HepG2 (cell line): ENCODE results near the gene GNMT. TPM values are rescaled to one million over a fixed set of nuclear protein-coding genes. Genes with fewer than 3 reads are reported as not detected.

Experiments used
- AHR ChIP-seq: IDR thresholded peaks from 2 replicates; pipeline ENCODE4 v1.6.1; 2018; ENCODE audit warnings: missing genetic modification reagents, missing compliant biosample characterization
- NAIF1 ChIP-seq: sonication (generic); formaldehyde crosslinking; IDR thresholded peaks from 2 replicates; pipeline ENCODE4 v1.5.0; 2020; ENCODE audit warnings: mild to moderate bottlenecking, missing genetic modification reagents, borderline replicate concordance
- NCOA1 ChIP-seq: sonication (generic); formaldehyde crosslinking; IDR thresholded peaks from 2 replicates; pipeline ENCODE4 v1.9.0; 2021; ENCODE audit warnings: missing genetic modification reagents
- REPIN1 ChIP-seq: sonication (generic); formaldehyde crosslinking; IDR thresholded peaks from 2 replicates; pipeline ENCODE4 v1.8.0; 2022; ENCODE audit warnings: missing genetic modification reagents, low read depth, mild to moderate bottlenecking, borderline replicate concordance
- SRSF9 ChIP-seq: fragments of 200-400 bp; formaldehyde crosslinking; IDR thresholded peaks from 2 replicates; pipeline ENCODE4 v1.6.1; 2018; ENCODE audit warnings: borderline replicate concordance, mild to moderate bottlenecking, low read depth, low read length; ENCODE audit not compliant: insufficient read depth, poor library complexity, severe bottlenecking
- ZBTB7A ChIP-seq: sonication (generic); formaldehyde crosslinking; IDR thresholded peaks from 2 replicates; pipeline ENCODE4 v1.8.0; 2022; ENCODE audit warnings: mild to moderate bottlenecking, missing genetic modification reagents
- ZFP36L2 ChIP-seq: sonication (generic); formaldehyde crosslinking; IDR thresholded peaks from 2 replicates; pipeline ENCODE4 v1.4.0; 2020; ENCODE audit warnings: missing genetic modification reagents
- ZMYM2 ChIP-seq: sonication (generic); formaldehyde crosslinking; IDR thresholded peaks from 2 replicates; pipeline ENCODE4 v1.8.0; 2022; ENCODE audit warnings: mild to moderate bottlenecking, missing genetic modification reagents
- ZNF160 ChIP-seq: sonication (generic); formaldehyde crosslinking; IDR thresholded peaks from 2 replicates; pipeline ENCODE4 v1.8.0; 2022; ENCODE audit warnings: mild to moderate bottlenecking, inconsistent platforms, missing genetic modification reagents
- ZNF343 ChIP-seq: sonication (generic); formaldehyde crosslinking; IDR thresholded peaks from 2 replicates; pipeline ENCODE4 v1.4.0; 2020; ENCODE audit warnings: mild to moderate bottlenecking, missing genetic modification reagents
- ZNF550 ChIP-seq: sonication (generic); formaldehyde crosslinking; IDR thresholded peaks from 2 replicates; pipeline ENCODE4 v1.4.0; 2020; ENCODE audit warnings: mild to moderate bottlenecking, missing genetic modification reagents, borderline replicate concordance
- ZNF558 ChIP-seq: sonication (generic); formaldehyde crosslinking; IDR thresholded peaks from 2 replicates; pipeline ENCODE4 v1.9.0; 2022; ENCODE audit warnings: mild to moderate bottlenecking, missing genetic modification reagents, borderline replicate concordance
- ZNF616 ChIP-seq: sonication (generic); formaldehyde crosslinking; IDR thresholded peaks from 2 replicates; pipeline ENCODE4 v1.5.0; 2020; ENCODE audit warnings: low read depth, mild to moderate bottlenecking, missing genetic modification reagents
- ZNF652 ChIP-seq: IDR thresholded peaks from 2 replicates; pipeline ENCODE4 v1.6.1; 2016; ENCODE audit warnings: low read depth, borderline replicate concordance
- ZNF709 ChIP-seq: sonication (generic); formaldehyde crosslinking; IDR thresholded peaks from 2 replicates; pipeline ENCODE4 v1.5.0; 2020; ENCODE audit warnings: mild to moderate bottlenecking, missing genetic modification reagents
- ZNF737 ChIP-seq: sonication (generic); formaldehyde crosslinking; IDR thresholded peaks from 2 replicates; pipeline ENCODE4 v1.5.0; 2020; ENCODE audit warnings: missing genetic modification reagents, mild to moderate bottlenecking, borderline replicate concordance
- ZNF878 ChIP-seq: sonication (generic); formaldehyde crosslinking; IDR thresholded peaks from 2 replicates; pipeline ENCODE4 v1.8.1; 2023; ENCODE audit warnings: mild to moderate bottlenecking, missing genetic modification reagents, moderate library complexity
- polyA plus RNA-seq, 8 experiments: library from polyadenylated mRNA; depleted of rRNA in 3 of 8; stranded (reverse) in 7 of 8; unstranded in 1 of 8; fragments of >200 nt; fragmentation: Illumina TruSeq in 4 of 8; extraction: Trizol in 4 of 8; gene quantifications; 2 replicates each; pipeline versions ENCODE4 v1.2.1 to v1.2.3, GENCODE V29; 2011 to 2016; ENCODE audit warnings: low read depth in 4 of 8, missing spikeins in 1 of 8, mixed read lengths in 1 of 8; ENCODE audit not compliant: insufficient read depth in 1 of 8
- total RNA-seq, 5 experiments: library from RNA; depleted of rRNA; stranded (reverse); fragments of >200 nt; fragmentation: Illumina TruSeq; extraction: Trizol; gene quantifications; 2 replicates each; pipeline ENCODE4 v1.2.3, GENCODE V29; 2016; ENCODE audit warnings: low read depth in 1 of 5
- TF ChIP-seq, protein P1 (sequence below): sonication (generic); formaldehyde crosslinking; conservative IDR thresholded peaks from 2 replicates; pipeline ENCODE4 v1.4.0; 2020; ENCODE audit warnings: missing genetic modification reagents
- TF ChIP-seq, protein P2 (sequence below): IDR thresholded peaks from 2 replicates; pipeline ENCODE4 v1.6.1; 2012; ENCODE audit warnings: inconsistent platforms
- TF ChIP-seq, protein P3 (sequence below): sonication (generic); formaldehyde crosslinking; IDR thresholded peaks from 2 replicates; pipeline ENCODE4 v1.9.0; 2021; ENCODE audit warnings: mild to moderate bottlenecking, missing genetic modification reagents
- TF ChIP-seq, protein P4 (sequence below): sonication (generic); formaldehyde crosslinking; IDR thresholded peaks from 2 replicates; pipeline ENCODE4 v1.4.0; 2020; ENCODE audit warnings: missing genetic modification reagents

GNMT gene
- total and polyA plus RNA-seq, 2 of the 13 experiments (the other 11 are each of a cell fraction or from before 2014, with no cell fraction given): 2.8 to 7.0 TPM

- TF ChIP-seq, protein P1, sequence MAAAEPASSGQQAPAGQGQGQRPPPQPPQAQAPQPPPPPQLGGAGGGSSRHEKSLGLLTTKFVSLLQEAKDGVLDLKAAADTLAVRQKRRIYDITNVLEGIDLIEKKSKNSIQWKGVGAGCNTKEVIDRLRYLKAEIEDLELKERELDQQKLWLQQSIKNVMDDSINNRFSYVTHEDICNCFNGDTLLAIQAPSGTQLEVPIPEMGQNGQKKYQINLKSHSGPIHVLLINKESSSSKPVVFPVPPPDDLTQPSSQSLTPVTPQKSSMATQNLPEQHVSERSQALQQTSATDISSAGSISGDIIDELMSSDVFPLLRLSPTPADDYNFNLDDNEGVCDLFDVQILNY (CRISPR knock-in tag): 0 out of 2 replicates have a peak, but pooled peaks have one; percentile 13
- TF ChIP-seq ZBTB7A (CRISPR knock-in tag): 0 out of 2 replicates have a peak, but pooled peaks have one; percentile 43
- TF ChIP-seq ZNF709 (CRISPR knock-in tag): peak; percentile 90
- TF ChIP-seq ZNF558 (CRISPR knock-in tag): peak; percentile 78; the same call in 1 of the 2 replicates
- no peak for TF ChIP-seq ZNF616 (CRISPR knock-in tag)
- no peak for TF ChIP-seq SRSF9
- 0 out of 2 replicates have a peak, but pooled peaks have one; percentile 29 for TF ChIP-seq ZNF550 (CRISPR knock-in tag)
- TF ChIP-seq NAIF1 (CRISPR knock-in tag): peak; percentile 90
- TF ChIP-seq ZNF652: no peak
- peak; percentile 90; the same call in 1 of the 2 replicates for TF ChIP-seq AHR (CRISPR knock-in tag)
- TF ChIP-seq, protein P2, sequence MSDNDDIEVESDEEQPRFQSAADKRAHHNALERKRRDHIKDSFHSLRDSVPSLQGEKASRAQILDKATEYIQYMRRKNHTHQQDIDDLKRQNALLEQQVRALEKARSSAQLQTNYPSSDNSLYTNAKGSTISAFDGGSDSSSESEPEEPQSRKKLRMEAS: peak; percentile 89
- TF ChIP-seq REPIN1 (CRISPR knock-in tag): peak; percentile 62; the same call in 1 of the 2 replicates
- TF ChIP-seq, protein P3, sequence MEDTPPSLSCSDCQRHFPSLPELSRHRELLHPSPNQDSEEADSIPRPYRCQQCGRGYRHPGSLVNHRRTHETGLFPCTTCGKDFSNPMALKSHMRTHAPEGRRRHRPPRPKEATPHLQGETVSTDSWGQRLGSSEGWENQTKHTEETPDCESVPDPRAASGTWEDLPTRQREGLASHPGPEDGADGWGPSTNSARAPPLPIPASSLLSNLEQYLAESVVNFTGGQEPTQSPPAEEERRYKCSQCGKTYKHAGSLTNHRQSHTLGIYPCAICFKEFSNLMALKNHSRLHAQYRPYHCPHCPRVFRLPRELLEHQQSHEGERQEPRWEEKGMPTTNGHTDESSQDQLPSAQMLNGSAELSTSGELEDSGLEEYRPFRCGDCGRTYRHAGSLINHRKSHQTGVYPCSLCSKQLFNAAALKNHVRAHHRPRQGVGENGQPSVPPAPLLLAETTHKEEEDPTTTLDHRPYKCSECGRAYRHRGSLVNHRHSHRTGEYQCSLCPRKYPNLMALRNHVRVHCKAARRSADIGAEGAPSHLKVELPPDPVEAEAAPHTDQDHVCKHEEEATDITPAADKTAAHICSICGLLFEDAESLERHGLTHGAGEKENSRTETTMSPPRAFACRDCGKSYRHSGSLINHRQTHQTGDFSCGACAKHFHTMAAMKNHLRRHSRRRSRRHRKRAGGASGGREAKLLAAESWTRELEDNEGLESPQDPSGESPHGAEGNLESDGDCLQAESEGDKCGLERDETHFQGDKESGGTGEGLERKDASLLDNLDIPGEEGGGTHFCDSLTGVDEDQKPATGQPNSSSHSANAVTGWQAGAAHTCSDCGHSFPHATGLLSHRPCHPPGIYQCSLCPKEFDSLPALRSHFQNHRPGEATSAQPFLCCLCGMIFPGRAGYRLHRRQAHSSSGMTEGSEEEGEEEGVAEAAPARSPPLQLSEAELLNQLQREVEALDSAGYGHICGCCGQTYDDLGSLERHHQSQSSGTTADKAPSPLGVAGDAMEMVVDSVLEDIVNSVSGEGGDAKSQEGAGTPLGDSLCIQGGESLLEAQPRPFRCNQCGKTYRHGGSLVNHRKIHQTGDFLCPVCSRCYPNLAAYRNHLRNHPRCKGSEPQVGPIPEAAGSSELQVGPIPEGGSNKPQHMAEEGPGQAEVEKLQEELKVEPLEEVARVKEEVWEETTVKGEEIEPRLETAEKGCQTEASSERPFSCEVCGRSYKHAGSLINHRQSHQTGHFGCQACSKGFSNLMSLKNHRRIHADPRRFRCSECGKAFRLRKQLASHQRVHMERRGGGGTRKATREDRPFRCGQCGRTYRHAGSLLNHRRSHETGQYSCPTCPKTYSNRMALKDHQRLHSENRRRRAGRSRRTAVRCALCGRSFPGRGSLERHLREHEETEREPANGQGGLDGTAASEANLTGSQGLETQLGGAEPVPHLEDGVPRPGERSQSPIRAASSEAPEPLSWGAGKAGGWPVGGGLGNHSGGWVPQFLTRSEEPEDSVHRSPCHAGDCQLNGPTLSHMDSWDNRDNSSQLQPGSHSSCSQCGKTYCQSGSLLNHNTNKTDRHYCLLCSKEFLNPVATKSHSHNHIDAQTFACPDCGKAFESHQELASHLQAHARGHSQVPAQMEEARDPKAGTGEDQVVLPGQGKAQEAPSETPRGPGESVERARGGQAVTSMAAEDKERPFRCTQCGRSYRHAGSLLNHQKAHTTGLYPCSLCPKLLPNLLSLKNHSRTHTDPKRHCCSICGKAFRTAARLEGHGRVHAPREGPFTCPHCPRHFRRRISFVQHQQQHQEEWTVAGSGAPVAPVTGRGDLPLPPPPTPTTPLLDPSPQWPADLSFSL (CRISPR knock-in tag): 0 out of 2 replicates have a peak, but pooled peaks have one; percentile 21
- TF ChIP-seq ZFP36L2 (CRISPR knock-in tag): 0 out of 2 replicates have a peak, but pooled peaks have one; percentile 57
- peak; percentile 55; the same call in 1 of the 2 replicates for TF ChIP-seq ZNF737 (CRISPR knock-in tag)
- TF ChIP-seq ZNF160 (CRISPR knock-in tag): no peak
- TF ChIP-seq NCOA1 (CRISPR knock-in tag): 0 out of 2 replicates have a peak, but pooled peaks have one; percentile 55
- TF ChIP-seq, protein P4, sequence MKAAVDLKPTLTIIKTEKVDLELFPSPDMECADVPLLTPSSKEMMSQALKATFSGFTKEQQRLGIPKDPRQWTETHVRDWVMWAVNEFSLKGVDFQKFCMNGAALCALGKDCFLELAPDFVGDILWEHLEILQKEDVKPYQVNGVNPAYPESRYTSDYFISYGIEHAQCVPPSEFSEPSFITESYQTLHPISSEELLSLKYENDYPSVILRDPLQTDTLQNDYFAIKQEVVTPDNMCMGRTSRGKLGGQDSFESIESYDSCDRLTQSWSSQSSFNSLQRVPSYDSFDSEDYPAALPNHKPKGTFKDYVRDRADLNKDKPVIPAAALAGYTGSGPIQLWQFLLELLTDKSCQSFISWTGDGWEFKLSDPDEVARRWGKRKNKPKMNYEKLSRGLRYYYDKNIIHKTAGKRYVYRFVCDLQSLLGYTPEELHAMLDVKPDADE (CRISPR knock-in tag): no peak
- no peak for TF ChIP-seq ZNF343
- no peak for TF ChIP-seq ZNF878 (CRISPR knock-in tag)
- TF ChIP-seq ZMYM2 (CRISPR knock-in tag): 0 out of 2 replicates have a peak, but pooled peaks have one; percentile 33
Measured at GRCh38 chr6:42978839-42979522, 18.4 kb downstream of the GNMT start, which contains the start of gene PEX6 (continued).
